ENCODE data around the gene WNT10A. TPM values are rescaled to one million over a fixed set of nuclear protein-coding genes. Genes with fewer than 3 reads are reported as not detected.

WNT10A gene
- total and polyA plus RNA-seq, 10 of the 15 experiments (the other 5 are each of a cell fraction or from before 2014, with no cell fraction given): 0.61 to 45.0 (median 6.9) TPM

DNA sequence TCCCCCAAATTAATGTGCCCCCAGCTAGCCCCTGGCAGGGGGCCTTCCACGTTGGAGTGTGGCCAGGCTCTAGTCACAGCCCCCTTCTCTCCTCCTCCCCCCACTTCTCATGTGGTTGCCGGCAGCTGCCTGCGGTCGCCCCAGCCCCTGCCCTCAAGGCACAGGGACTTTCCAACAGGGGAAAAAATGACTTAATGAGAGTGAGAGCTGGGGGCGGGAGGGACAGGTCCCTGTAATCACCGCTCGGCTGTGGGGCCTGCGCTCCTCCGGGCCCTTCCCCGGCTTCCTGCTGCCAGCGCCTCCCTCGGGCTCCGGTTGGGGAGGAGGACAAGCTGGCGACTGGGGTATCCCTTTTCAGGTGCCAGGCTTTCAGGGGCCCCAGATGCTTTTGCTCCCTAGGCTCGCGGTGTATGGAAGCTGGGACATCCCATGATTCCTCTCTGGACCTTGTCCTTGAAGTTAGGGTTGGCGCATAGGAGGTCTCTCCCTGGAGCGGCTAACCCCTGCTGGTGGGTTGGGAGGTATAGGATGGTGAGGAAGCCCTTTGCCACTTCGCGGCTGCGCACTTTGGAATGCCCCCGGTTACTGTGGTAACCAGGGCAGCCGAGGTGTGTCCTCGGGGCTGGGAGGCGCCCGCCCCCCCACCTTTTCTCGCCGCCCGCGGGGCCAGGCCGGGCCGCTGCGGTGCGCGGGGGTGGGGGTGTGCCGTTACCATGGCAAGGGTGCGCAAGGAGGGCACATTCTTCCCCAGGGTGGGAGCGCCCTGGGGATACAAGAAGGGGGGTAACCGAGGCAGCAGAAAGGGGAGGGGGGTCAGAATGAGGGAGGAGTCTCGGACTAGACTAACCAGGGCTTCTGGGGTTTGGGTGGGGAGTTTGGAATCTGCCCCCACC is 16.1 kb downstream of the WNT10A start (continued):
- TF ChIP-seq, protein P1, sequence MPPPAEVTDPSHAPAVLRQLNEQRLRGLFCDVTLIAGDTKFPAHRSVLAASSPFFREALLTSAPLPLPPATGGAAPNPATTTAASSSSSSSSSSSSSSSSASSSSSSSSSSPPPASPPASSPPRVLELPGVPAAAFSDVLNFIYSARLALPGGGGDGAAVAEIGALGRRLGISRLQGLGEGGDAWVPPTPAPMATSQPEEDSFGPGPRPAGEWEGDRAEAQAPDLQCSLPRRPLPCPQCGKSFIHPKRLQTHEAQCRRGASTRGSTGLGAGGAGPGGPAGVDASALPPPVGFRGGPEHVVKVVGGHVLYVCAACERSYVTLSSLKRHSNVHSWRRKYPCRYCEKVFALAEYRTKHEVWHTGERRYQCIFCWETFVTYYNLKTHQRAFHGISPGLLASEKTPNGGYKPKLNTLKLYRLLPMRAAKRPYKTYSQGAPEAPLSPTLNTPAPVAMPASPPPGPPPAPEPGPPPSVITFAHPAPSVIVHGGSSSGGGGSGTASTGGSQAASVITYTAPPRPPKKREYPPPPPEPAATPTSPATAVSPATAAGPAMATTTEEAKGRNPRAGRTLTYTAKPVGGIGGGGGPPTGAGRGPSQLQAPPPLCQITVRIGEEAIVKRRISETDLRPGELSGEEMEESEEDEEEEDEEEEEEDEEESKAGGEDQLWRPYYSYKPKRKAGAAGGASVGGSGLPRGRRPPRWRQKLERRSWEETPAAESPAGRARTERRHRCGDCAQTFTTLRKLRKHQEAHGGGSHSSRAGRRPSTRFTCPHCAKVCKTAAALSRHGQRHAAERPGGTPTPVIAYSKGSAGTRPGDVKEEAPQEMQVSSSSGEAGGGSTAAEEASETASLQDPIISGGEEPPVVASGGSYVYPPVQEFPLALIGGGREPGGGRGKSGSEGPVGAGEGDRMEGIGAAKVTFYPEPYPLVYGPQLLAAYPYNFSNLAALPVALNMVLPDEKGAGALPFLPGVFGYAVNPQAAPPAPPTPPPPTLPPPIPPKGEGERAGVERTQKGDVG (CRISPR knock-in tag; IDR thresholded peaks at IDR 0.05): no peak
- TF ChIP-seq GATAD2B (conservative IDR thresholded peaks at IDR 0.05; ENCODE audit: low read depth) (peak; percentile 95), PAX8 (IDR thresholded peaks at IDR 0.05) (no peak), EGR1 (IDR thresholded peaks at IDR 0.05; ENCODE audit: borderline replicate concordance in 1 of 2, low read depth in 2 of 2, low read length in 2 of 2) (peak in 1 of 2 experiments; percentile 94; a peak in 2 of 3 replicates), MYB (IDR thresholded peaks at IDR 0.05; ENCODE audit: borderline replicate concordance, low read depth, low read length) (peak; percentile 15; the same call in 1 of the 2 replicates), MEF2B (IDR thresholded peaks at IDR 0.05; ENCODE audit: partially characterized antibody, poor library complexity, severe bottlenecking) (peak; percentile 72), EED (IDR thresholded peaks at IDR 0.05; ENCODE audit: low read depth) (peak; percentile 98), SP1 (IDR thresholded peaks at IDR 0.05; ENCODE audit: low read depth, low read length) (peak; percentile 92), CBX3 (IDR thresholded peaks at IDR 0.05; ENCODE audit: borderline replicate concordance, low read depth) (no peak), SREBF1 (IDR thresholded peaks at IDR 0.05; ENCODE audit: low read length) (no peak), ZNF384 (IDR thresholded peaks at IDR 0.05; ENCODE audit: borderline replicate concordance, low read depth, low read length) (peak; percentile 10; the same call in 1 of the 2 replicates)

Measured in GM12878 (cell line).